ENCODE results near the gene TTC5.
A peak's percentile ranks its signal among the peaks of the same experiment; 100 is the strongest.
"Not testable (repeated sequence)": the region's sequence is repeated elsewhere in the genome, so short reads cannot be mapped to it uniquely, and the experiment has no call there.

The TTC5 gene

DNA sequence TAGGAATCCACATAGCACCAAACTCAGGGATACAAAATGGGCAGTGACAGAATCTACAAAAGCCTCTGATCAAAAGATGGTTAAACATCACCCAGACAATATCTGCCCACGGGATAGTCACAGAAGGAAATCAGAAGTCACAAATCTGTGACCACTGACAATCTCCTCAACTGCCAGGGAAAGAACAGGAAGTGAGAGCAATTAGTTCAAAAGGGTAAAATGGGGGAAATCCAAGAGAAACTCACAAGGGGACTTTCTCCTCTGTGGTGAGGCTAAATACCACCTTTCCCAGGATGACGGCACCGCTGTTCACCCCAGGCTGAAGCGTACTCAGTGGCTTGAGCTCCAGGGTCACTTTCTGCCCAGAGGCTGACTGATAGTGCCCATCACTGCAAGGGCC, 10.7 kb downstream of the TTC5 start:
- DNase-seq, result no peak

DNA sequence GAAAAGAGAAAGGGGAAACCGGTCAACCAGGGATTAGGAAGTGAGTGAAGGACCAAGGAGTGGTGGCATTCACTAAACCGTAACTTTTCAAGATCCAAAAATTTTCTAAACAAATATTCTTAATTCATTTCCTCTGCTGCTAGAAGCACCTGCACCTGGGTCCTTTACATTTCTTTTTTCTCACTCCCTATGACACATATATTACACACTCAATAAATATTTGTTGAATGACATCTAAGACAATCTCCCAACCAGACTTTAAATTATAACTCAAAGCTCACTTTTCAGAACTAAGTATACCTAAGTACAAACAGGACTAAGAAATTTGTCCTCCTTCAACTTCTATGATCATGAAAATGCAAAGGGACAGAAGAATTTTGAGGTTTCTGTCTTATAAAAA, 11.1 kb downstream of the TTC5 start:
- DNase-seq, result no peak

DNA sequence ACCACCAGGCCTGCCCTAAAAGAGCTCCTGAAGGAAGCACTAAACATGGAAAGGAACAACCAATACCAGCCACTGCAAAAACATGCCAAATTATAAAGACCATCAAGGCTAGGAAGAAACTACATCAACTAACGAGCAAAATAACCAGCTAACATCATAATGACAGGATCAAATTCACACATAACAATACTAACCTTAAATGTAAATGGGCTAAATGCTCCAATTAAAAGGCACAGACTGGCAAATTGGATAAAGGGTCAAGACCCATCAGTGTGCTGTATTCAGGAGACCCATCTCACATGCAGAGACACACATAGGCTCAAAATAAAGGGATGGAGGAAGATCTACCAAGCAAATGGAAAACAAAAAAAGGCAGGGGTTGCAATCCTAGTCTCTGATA, 23.8 kb downstream of the TTC5 start:
- not testable (repeated sequence) for DNase-seq

DNA sequence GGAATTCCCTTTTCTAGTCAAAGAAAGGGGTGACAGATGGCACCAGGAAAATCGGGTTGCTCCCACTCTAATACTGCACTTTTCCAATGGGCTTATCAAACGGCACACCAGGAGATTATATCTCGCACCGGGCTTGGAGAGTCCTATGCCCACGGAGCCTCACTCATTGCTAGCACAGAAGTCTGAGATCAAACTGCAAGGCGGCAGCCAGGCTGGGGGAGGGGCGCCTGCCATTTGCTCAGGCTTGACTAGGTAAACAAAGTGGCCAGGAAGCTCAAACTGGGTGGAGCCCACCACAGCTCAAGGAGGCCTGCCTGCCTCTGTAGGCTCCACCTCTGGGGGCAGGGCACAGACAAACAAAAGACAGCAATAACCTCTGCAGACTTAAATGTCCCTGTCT, 25.5 kb downstream of the TTC5 start:
- peak in 1 of 4 experiments; percentile 5 for DNase-seq

GRCh38 chr14:20278414-20278813, 27.3 kb downstream of the TTC5 start:
- DNase-seq, result peak in 1 of 4 experiments; percentile 3

- no peak for DNase-seq
Observed at GRCh38 chr14:20277409-20277808, 28.3 kb downstream of the TTC5 start.

GRCh38 chr14:20274062-20274461, 31.7 kb downstream of the TTC5 start:
- no peak for DNase-seq

DNA sequence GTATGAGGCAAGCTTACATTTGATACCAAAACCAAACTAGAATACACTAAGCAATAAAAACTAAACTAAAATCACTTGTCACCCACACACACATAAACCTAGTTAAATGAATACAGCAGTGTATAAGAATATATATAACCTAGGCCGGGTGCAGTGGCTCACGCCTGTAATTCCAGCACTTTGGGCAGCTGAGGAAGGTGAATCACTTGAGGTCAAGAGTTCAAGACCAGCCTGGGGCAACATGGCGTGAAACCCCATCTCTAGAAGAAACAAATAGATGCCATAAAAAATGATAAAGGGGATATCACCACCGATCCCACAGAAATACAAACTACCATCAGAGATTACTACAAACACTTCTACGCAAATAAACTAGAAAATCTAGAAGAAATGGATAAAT, 41.4 kb downstream of the TTC5 start:
- DNase-seq, result not testable (repeated sequence)

GRCh38 chr14:20262642-20263128, 43.1 kb downstream of the TTC5 start:
- DNase-seq, result no peak

GRCh38 chr14:20247646-20248246, 58.0 kb downstream of the TTC5 start:
- DNase-seq, result no peak

Measured in activated naive CD4-positive, alpha-beta T cell (primary cell).